ENCODE results near the gene ASB2. TPM values are rescaled to one million over a fixed set of nuclear protein-coding genes. Genes with fewer than 3 reads are reported as not detected.

The ASB2 gene
- polyA plus RNA-seq, 1 of the 3 experiments (the other 2 are of a cell fraction), result 0.15 TPM

- Histone ChIP-seq H3K4me2 (no peak overlapping the region), H3K27ac (ENCODE audit: low read depth in 2 of 2, low read length in 1 of 2) (no peak overlapping the region), H2AFZ (ENCODE audit: low read depth) (no peak overlapping the region), H3F3A (replicated peaks; ENCODE audit: insufficient read depth) (no peaks in the 10 kb centered on the region), H3K27me3 (ENCODE audit: insufficient read depth) (no peaks in the 10 kb centered on the region), H3K36me3 (replicated peaks in 1 of 2; ENCODE audit: control insufficient read depth in 1 of 2, insufficient read depth in 2 of 2, low read length in 1 of 2) (no peaks in the 10 kb centered on the region), H3K9ac (no peak overlapping the region), H3K9me3 (no peaks in the 10 kb centered on the region), H4K20me1 (ENCODE audit: insufficient read depth) (no peaks in the 10 kb centered on the region), H3K79me2 (ENCODE audit: insufficient read depth) (no peaks in the 10 kb centered on the region), H3K9me2 (no peaks in the 10 kb centered on the region), H3K4me1 (ENCODE audit: control insufficient read depth in 1 of 2, insufficient read depth in 2 of 2, low read depth in 1 of 2, low read length in 1 of 2) (no peaks in the 10 kb centered on the region; a peak in 1 of 4 replicates), H3K4me3 (ENCODE audit: low read depth in 2 of 2, low read length in 1 of 2) (no peak overlapping the region)
- no peak for TF ChIP-seq GATA2 (CRISPR knock-in tag; IDR thresholded peaks at IDR 0.05)
- no peak for TF ChIP-seq RXRA (IDR thresholded peaks at IDR 0.05; ENCODE audit: borderline replicate concordance, low read depth)
- TF ChIP-seq USF2 (IDR thresholded peaks at IDR 0.05; ENCODE audit: borderline replicate concordance, low read depth, low read length), result no peak
- no peak for TF ChIP-seq YY1 (IDR thresholded peaks at IDR 0.05; ENCODE audit: low read depth)
- no peak for TF ChIP-seq NRF1 (IDR thresholded peaks at IDR 0.05; ENCODE audit: low read depth, low read length)
- TF ChIP-seq MXI1 (IDR thresholded peaks at IDR 0.05; ENCODE audit: low read depth, low read length), result no peak
- no peak for TF ChIP-seq REST (IDR thresholded peaks at IDR 0.05; ENCODE audit: low read depth, low read length)
- TF ChIP-seq TAF1 (IDR thresholded peaks at IDR 0.05; ENCODE audit: borderline replicate concordance, low read depth, low read length), result no peak
- TF ChIP-seq EP300 (IDR thresholded peaks at IDR 0.05; ENCODE audit: borderline replicate concordance in 1 of 2, low read depth in 1 of 2, low read length in 1 of 2), result no peak
- no peak for DNase-seq
- WGBS (ENCODE audit: low lambda C conversion rate), result 90% methylated on average over 8 of the region's 10 CpGs
- ChIA-PET POLR2A (no interaction called here), CTCF (interaction anchor here (0.9 to 2.5 kb wide), 6 partner anchors 11 to 115 kb away, joined by 3 to 12 read pairs (median 3); no protein-coding TSS in a partner anchor)
These were observed 45.2 kb upstream of the ASB2 start for GRCh38 chr14:94021416-94022157.

GRCh38 chr14:94021001-94021400 lies 44.6 kb upstream of the ASB2 start:
- H3K4me3 ChIP-seq (ENCODE audit: low read depth in 2 of 2, low read length in 1 of 2), result no peak overlapping the region
- TF ChIP-seq MEF2A (IDR thresholded peaks at IDR 0.05; ENCODE audit: borderline replicate concordance, low read depth) (no peak), GATA2 (CRISPR knock-in tag; IDR thresholded peaks at IDR 0.05) (no peak), EZH2phosphoT487 (IDR thresholded peaks at IDR 0.05; ENCODE audit: borderline replicate concordance, low read depth) (no peak), SIN3A (IDR thresholded peaks at IDR 0.05; ENCODE audit: borderline replicate concordance, low read depth, low read length) (no peak), TCF12 (IDR thresholded peaks at IDR 0.05) (no peak)
- H3K4me1 ChIP-seq (ENCODE audit: control insufficient read depth in 1 of 2, insufficient read depth in 2 of 2, low read depth in 1 of 2, low read length in 1 of 2), result no peaks in the 10 kb centered on the region
- ChIA-PET CTCF (interaction anchor here (0.9 to 2.5 kb wide), 8 partner anchors 10 to 116 kb away, joined by 3 to 12 read pairs (median 3); no protein-coding TSS in a partner anchor), POLR2A (no interaction called here)
- no peaks in the 10 kb centered on the region for H3K9me3 ChIP-seq
- WGBS (ENCODE audit: low lambda C conversion rate), result 64% methylated on average over 2 of the region's 2 CpGs
- no peaks in the 10 kb centered on the region for H3K9me2 ChIP-seq
- H3K27ac ChIP-seq (ENCODE audit: low read depth in 2 of 2, low read length in 1 of 2), result no peak overlapping the region
- DNase-seq, result no peak
- no peaks in the 10 kb centered on the region for H3K36me3 ChIP-seq (replicated peaks in 1 of 2; ENCODE audit: control insufficient read depth in 1 of 2, insufficient read depth in 2 of 2, low read length in 1 of 2)
- no peaks in the 10 kb centered on the region for H4K20me1 ChIP-seq (ENCODE audit: insufficient read depth)
- H3K27me3 ChIP-seq (ENCODE audit: insufficient read depth), result no peaks in the 10 kb centered on the region
- no peak overlapping the region for H3K4me2 ChIP-seq
- no peak overlapping the region for H2AFZ ChIP-seq (ENCODE audit: low read depth)
- H3F3A ChIP-seq (replicated peaks; ENCODE audit: insufficient read depth), result no peaks in the 10 kb centered on the region
- no peaks in the 10 kb centered on the region for H3K79me2 ChIP-seq (ENCODE audit: insufficient read depth)
- H3K9ac ChIP-seq, result no peak overlapping the region

Data from SK-N-SH (cell line).